Activated B cell treated with CpG ODN at 0.5 μM for 24 hours (primary cell): ENCODE results near the gene CHRNA5. TPM values are rescaled to one million over a fixed set of nuclear protein-coding genes. Genes with fewer than 3 reads are reported as not detected.

Experiments used
- ATAC-seq: fragments of 200-7000 bp; cut with Tn5 transposase; one replicate; pipeline ENCODE4 v1.10.0; 2021; ENCODE audit warnings: low read depth, mild to moderate bottlenecking, moderate library complexity
- CTCF ChIA-PET: fragments of 350-600 bp; sonication (Branson Sonifier 250); formaldehyde crosslinking; loops from one replicate; lab custom pipeline; 2021; ENCODE audit warnings: antibody characterized with exemption; lab: Charles Lee
- POLR2A ChIA-PET: fragments of 350-600 bp; sonication (Branson Sonifier 250); formaldehyde crosslinking; loops from one replicate; lab custom pipeline; 2021; ENCODE audit warnings: antibody characterized with exemption; lab: Charles Lee
- DNase-seq: peaks from one replicate; pipeline ENCODE4 v3.0.0; 2022
- H3K27ac Mint-ChIP-seq: one replicate; pipeline ENCODE4 v1.8.0; 2020; ENCODE audit warnings: mixed read lengths
- H3K27me3 Mint-ChIP-seq: one replicate; pipeline ENCODE4 v1.8.0; 2021; ENCODE audit warnings: mixed read lengths
- H3K36me3 Mint-ChIP-seq: one replicate; pipeline ENCODE4 v1.8.0; 2021; ENCODE audit warnings: low read depth, mixed read lengths
- H3K4me1 Mint-ChIP-seq: one replicate; pipeline ENCODE4 v1.8.0; 2021; ENCODE audit warnings: mixed read lengths
- H3K4me3 Mint-ChIP-seq: one replicate; pipeline ENCODE4 v1.8.0; 2020; ENCODE audit warnings: mild to moderate bottlenecking, mixed read lengths
- H3K9me3 Mint-ChIP-seq: one replicate; pipeline ENCODE4 v1.8.0; 2020; ENCODE audit warnings: mixed read lengths
- intact Hi-C: fragments of 100-400 bp; cut with micrococcal nuclease; formaldehyde crosslinking; loops from one replicate; pipeline ENCODE4 v1.15.1; 2024
- total RNA-seq: library from RNA; stranded (reverse); gene quantifications from 2 replicates; pipeline ENCODE4 v1.2.3, GENCODE V29; 2022
- TF ChIP-seq, protein P1 (sequence below): fragments of 200-600 bp; IDR thresholded peaks from one replicate; pipeline ENCODE4 v1.8.0; 2022; ENCODE audit warnings: antibody characterized with exemption, mild to moderate bottlenecking

CHRNA5 gene
- total RNA-seq, 1 donor from 2014 or later, result 1.3 TPM

DNA sequence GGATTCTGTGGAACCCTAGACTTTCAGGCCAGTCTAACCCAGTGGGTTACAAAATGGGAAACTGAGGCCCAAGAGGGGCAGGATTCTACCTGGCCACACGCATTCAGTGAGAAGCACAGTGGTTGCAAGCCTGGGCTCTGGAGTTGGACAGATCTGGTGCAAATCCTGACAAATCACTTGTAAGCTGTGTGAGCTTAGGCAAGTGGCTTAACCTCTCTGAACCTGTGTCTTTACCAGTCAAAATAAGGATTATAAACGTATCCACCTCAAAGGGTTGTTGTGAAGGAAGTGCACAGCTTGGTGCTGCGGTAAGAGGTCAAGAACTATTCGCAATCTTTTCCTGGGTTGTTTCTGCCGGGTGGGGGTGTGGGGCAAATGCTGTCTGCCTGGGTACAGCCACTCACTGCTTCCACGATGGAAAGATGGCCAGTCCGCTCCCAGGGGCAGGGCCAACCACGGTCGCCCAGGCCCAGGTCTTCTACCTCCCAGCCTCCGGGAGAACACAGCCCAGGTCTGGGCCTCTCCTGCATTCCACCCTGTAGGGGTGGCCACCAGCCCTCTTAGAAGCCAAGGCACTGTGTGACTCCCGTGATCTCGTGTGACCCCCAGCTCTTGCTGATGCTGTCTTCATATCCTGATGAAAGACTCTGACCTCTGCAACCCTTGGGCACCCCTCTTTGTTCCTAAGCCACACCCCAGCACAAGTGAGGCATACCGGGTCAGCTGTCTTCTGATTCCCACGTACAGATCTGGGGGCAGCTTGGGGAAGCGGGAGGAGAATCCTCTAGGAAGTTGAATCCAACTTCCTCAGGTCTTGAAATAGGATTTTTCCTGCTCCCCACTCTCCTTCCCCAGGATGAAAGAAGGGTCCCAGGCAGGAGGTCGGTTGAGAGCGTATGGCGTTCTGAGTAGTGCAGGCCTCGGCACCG, 54.0 kb downstream of the CHRNA5 start:
- ATAC-seq (no peak), DNase-seq (no peak)
- Mint-ChIP-seq H3K36me3 (no peaks in the 10 kb centered on the region), H3K27me3 (peaks cover 38% of the 10 kb centered on the region), H3K4me3 (no peak overlapping the region), H3K27ac (no peak overlapping the region), H3K4me1 (peaks cover 5% of the 10 kb centered on the region), H3K9me3 (no peaks in the 10 kb centered on the region)
- intact Hi-C loops, result loop anchor here (10.0 kb wide), 1 partner anchor 196 kb away; the partner anchor contains the start of gene ADAMTS7
- ChIA-PET CTCF (interaction anchor here (2.8 kb wide), 1 partner anchor 91 kb away, joined by 11 read pairs; no protein-coding TSS in a partner anchor), POLR2A (no interaction called here)
- TF ChIP-seq, protein P1, sequence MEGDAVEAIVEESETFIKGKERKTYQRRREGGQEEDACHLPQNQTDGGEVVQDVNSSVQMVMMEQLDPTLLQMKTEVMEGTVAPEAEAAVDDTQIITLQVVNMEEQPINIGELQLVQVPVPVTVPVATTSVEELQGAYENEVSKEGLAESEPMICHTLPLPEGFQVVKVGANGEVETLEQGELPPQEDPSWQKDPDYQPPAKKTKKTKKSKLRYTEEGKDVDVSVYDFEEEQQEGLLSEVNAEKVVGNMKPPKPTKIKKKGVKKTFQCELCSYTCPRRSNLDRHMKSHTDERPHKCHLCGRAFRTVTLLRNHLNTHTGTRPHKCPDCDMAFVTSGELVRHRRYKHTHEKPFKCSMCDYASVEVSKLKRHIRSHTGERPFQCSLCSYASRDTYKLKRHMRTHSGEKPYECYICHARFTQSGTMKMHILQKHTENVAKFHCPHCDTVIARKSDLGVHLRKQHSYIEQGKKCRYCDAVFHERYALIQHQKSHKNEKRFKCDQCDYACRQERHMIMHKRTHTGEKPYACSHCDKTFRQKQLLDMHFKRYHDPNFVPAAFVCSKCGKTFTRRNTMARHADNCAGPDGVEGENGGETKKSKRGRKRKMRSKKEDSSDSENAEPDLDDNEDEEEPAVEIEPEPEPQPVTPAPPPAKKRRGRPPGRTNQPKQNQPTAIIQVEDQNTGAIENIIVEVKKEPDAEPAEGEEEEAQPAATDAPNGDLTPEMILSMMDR, result no peak

DNA sequence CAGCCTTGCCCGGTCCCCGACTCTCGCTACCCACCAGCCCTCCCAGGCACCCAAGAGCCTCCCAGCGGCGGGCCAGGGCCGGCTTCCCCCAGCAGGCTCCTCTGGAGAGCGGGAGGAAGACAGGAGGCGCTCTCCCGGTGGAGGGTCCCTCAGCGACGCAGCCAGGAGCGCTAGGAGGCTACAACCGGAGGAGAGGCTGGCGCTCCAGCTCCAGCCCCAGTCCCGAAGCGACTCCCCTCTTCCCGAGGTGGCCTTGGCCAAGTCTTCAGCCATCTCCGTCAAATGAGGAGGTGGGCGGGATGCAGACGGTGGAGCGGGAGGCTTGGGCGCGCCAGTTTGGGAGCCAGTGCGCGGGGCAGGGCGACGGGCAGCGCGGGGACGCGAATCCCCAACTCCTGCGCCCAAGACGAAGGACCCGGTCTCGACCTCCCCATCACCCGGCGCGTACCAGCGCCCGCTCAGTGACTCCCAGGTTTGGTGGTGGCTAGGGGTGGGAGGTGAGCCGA, 54.8 kb downstream of the CHRNA5 start:
- CTCF ChIA-PET, result interaction anchor here (2.8 kb wide), 1 partner anchor 90 kb away, joined by 11 read pairs; no protein-coding TSS in a partner anchor
- POLR2A ChIA-PET, result no interaction called here
- Mint-ChIP-seq H3K4me1 (peaks cover 5% of the 10 kb centered on the region), H3K9me3 (no peaks in the 10 kb centered on the region), H3K27me3 (peaks cover 40% of the 10 kb centered on the region), H3K36me3 (no peaks in the 10 kb centered on the region), H3K27ac (no peak overlapping the region), H3K4me3 (no peak overlapping the region)
- intact Hi-C loops, result no loop called here
- no peak for ATAC-seq
- TF ChIP-seq, protein P1, result no peak
- no peak for DNase-seq

- Mint-ChIP-seq H3K27me3 (peaks cover 42% of the 10 kb centered on the region), H3K9me3 (no peaks in the 10 kb centered on the region), H3K4me1 (peaks cover 5% of the 10 kb centered on the region), H3K36me3 (no peaks in the 10 kb centered on the region), H3K27ac (no peak within 1 kb of the TSS), H3K4me3 (no peak within 1 kb of the TSS)
- ChIA-PET CTCF (no interaction called here), POLR2A (no interaction called here)
- ATAC-seq, result no peak
- no peak for DNase-seq
- intact Hi-C loops, result no loop called here
- TF ChIP-seq, protein P1, result no peak
Observed at GRCh38 chr15:78620527-78621421, 55.5 kb downstream of the CHRNA5 start, which contains the start of gene CHRNA3. CHRNA3 (minus strand) TSS chr15:78620996; CDS start chr15:78620794, 202 bp downstream.

DNA sequence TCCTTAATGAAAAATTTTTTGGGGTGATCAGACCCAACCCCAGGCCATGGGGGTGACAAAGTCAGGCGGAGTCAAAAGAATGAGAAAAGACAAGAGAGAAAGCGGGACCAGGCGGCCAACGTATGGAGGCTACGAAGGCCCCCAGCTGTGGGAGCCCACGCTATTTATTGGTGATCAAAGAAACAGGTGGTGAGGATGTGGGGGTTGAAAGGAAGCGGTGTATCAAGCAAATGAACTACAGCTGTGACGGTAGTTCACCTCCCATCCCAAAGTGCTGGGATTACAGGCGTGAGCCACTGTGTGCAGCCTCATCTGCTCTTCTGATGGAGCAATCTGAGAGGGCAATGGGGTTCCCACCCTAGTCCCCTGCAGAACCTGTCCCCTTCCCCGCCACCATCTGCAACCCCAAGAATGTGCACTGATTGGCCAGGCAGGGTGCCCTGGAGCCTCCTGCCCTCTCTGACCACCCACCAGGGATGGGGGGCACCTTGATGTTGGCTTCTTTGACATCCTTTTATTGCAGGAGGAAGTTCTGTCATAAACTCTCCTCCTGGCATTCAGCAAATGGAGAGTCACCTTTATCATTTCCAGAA, 56.6 kb downstream of the CHRNA5 start:
- POLR2A ChIA-PET, result no interaction called here
- Mint-ChIP-seq H3K9me3 (no peaks in the 10 kb centered on the region), H3K36me3 (no peaks in the 10 kb centered on the region), H3K4me3 (no peak overlapping the region), H3K4me1 (peaks cover 5% of the 10 kb centered on the region), H3K27ac (no peak overlapping the region), H3K27me3 (peaks cover 47% of the 10 kb centered on the region)
- CTCF ChIA-PET, result no interaction called here
- DNase-seq, result no peak
- intact Hi-C loops, result no loop called here
- no peak for ATAC-seq
- TF ChIP-seq, protein P1, result no peak
